ENCODE results near the gene ZBTB18.

DNA sequence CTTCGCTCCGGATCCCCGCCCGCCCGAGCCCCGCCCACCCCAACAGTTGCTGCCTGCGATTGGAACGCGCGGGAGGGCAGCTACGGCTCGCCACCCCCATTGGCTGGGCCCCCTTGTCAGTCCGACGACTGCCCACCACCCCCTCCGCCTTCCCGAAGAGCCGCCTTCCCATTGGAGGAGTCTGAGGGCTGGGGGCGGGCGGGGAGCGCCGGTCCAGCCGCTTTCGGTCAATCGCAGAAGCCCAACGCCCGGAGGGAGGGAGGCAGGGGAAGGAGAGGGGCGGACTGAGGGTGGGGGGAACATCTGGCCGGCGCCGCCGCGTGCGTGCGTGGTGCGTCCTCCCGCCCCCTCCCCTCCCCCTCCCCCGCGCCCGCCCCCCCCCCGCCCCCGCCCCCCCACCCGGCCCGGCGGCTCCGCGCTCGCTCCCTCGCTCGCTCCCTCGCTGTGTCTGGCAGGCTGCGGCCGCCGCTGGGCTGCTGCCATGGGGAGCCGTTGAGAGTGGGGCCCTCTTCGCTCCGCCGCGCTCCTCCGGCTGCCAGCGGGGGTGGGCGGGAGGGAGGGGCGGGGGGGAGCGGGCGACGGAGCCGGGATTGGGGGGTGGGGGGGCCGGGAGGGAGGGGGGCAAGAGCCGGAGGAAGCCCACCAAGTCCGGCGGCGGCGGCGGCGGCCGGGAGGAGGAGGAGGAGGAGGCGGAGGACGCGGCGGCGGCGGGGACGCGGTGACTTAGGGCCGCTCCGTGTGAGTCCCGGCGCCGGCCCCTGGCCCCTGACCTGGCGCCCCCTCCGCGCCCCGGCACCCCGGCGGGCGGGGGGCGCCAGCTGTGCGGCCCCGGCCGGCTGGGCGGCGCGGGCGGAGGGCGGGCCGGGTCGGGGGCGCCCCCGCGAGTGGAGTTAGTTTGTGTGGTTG, 2.6 kb upstream of the ZBTB18 start:
- TF ChIP-seq, protein P1, sequence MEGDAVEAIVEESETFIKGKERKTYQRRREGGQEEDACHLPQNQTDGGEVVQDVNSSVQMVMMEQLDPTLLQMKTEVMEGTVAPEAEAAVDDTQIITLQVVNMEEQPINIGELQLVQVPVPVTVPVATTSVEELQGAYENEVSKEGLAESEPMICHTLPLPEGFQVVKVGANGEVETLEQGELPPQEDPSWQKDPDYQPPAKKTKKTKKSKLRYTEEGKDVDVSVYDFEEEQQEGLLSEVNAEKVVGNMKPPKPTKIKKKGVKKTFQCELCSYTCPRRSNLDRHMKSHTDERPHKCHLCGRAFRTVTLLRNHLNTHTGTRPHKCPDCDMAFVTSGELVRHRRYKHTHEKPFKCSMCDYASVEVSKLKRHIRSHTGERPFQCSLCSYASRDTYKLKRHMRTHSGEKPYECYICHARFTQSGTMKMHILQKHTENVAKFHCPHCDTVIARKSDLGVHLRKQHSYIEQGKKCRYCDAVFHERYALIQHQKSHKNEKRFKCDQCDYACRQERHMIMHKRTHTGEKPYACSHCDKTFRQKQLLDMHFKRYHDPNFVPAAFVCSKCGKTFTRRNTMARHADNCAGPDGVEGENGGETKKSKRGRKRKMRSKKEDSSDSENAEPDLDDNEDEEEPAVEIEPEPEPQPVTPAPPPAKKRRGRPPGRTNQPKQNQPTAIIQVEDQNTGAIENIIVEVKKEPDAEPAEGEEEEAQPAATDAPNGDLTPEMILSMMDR (IDR thresholded peaks at IDR 0.05 in 2 of 3, conservative IDR thresholded peaks at IDR 0.05 in 1 of 3; ENCODE audit: borderline replicate concordance in 1 of 3, insufficient read depth in 1 of 3, low read depth in 2 of 3, low read length in 2 of 3), result no peak
- no peak for TF ChIP-seq CBX3 (IDR thresholded peaks at IDR 0.05; ENCODE audit: low read depth)
- TF ChIP-seq, protein P2, sequence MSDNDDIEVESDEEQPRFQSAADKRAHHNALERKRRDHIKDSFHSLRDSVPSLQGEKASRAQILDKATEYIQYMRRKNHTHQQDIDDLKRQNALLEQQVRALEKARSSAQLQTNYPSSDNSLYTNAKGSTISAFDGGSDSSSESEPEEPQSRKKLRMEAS (IDR thresholded peaks at IDR 0.05), result peak; percentile 0; the same call in 1 of the 2 replicates
- no peak for TF ChIP-seq EZH2 (IDR thresholded peaks at IDR 0.05)
- TF ChIP-seq POLR2A (IDR thresholded peaks at IDR 0.05; ENCODE audit: borderline replicate concordance, extremely low read depth, insufficient read depth, insufficient read length), result no peak
- TF ChIP-seq, protein P3, sequence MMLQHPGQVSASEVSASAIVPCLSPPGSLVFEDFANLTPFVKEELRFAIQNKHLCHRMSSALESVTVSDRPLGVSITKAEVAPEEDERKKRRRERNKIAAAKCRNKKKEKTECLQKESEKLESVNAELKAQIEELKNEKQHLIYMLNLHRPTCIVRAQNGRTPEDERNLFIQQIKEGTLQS (IDR thresholded peaks at IDR 0.05), result no peak
- TF ChIP-seq, protein P4, sequence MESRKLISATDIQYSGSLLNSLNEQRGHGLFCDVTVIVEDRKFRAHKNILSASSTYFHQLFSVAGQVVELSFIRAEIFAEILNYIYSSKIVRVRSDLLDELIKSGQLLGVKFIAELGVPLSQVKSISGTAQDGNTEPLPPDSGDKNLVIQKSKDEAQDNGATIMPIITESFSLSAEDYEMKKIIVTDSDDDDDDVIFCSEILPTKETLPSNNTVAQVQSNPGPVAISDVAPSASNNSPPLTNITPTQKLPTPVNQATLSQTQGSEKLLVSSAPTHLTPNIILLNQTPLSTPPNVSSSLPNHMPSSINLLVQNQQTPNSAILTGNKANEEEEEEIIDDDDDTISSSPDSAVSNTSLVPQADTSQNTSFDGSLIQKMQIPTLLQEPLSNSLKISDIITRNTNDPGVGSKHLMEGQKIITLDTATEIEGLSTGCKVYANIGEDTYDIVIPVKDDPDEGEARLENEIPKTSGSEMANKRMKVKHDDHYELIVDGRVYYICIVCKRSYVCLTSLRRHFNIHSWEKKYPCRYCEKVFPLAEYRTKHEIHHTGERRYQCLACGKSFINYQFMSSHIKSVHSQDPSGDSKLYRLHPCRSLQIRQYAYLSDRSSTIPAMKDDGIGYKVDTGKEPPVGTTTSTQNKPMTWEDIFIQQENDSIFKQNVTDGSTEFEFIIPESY (IDR thresholded peaks at IDR 0.05; ENCODE audit: extremely low read depth, insufficient replicate concordance, low read length), result no peak
- TF ChIP-seq CEBPB (IDR thresholded peaks at IDR 0.05; ENCODE audit: low read depth), result no peak
- TF ChIP-seq YY1 (IDR thresholded peaks at IDR 0.05; ENCODE audit: extremely low read depth, insufficient replicate concordance, low read depth, low read length), result no peak
- TF ChIP-seq ELF1 (IDR thresholded peaks at IDR 0.05; ENCODE audit: borderline replicate concordance, low read depth), result no peak
- TF ChIP-seq SP1 (IDR thresholded peaks at IDR 0.05; ENCODE audit: low read depth), result peak; percentile 96

Measured in HCT116 (cell line).